ENCODE measurements around the gene C1orf167.

The C1orf167 gene

DNA sequence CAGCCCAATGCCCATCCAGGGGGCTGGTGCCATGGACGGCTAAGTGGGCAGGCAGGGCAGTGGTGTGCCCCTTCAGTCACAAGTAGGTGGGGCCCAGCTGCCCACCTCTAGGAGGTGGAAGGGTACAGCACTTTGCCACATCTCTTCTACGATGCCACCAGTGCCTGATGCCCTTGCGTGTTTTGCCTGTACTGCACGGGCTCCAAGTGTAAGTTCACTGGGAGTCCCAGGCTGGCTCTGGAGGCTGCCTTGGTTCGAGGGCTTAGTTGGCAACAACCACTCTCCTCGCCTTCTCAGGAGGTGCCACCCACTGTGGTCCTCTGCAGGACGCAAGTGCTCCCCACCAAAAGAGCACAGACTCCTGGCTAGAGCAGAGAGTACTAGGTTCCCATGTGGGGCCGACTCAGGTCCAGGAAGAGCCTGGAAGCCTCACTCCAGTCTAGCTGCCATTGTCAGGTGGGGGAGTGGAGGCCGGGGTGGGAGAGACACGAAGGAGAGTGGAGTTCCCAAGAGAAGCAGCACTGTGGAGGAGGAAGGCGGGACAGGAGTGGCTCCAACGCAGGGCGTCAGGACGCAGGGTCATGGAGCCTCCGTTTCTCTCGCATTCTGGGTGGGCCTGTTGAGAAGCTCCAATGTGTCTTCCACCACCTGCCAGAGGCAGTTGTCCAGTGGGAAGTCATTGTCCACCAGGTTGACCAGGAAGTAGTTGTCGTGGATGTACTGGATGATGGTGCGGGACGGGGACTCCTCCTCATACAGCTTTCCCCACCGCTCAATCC lies 28.3 kb downstream of the C1orf167 start:
- TF ChIP-seq CEBPB (IDR thresholded peaks at IDR 0.05) (no peak), RAD21 (IDR thresholded peaks at IDR 0.05; ENCODE audit: low read depth) (no peak), NFIC (IDR thresholded peaks at IDR 0.05) (no peak), TEAD4 (IDR thresholded peaks at IDR 0.05) (no peak), EGR1 (IDR thresholded peaks at IDR 0.05) (no peak), ZBTB7A (IDR thresholded peaks at IDR 0.05; ENCODE audit: low read depth) (no peak), TCF12 (IDR thresholded peaks at IDR 0.05; ENCODE audit: low read depth) (no peak), TAF1 (IDR thresholded peaks at IDR 0.05; ENCODE audit: low read depth) (no peak), EP300 (IDR thresholded peaks at IDR 0.05; ENCODE audit: borderline replicate concordance) (no peak), FOXM1 (IDR thresholded peaks at IDR 0.05; ENCODE audit: borderline replicate concordance, low read depth) (no peak)
- TF ChIP-seq, protein P1, sequence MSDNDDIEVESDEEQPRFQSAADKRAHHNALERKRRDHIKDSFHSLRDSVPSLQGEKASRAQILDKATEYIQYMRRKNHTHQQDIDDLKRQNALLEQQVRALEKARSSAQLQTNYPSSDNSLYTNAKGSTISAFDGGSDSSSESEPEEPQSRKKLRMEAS (IDR thresholded peaks at IDR 0.05) = no peak
- TF ChIP-seq, protein P2, sequence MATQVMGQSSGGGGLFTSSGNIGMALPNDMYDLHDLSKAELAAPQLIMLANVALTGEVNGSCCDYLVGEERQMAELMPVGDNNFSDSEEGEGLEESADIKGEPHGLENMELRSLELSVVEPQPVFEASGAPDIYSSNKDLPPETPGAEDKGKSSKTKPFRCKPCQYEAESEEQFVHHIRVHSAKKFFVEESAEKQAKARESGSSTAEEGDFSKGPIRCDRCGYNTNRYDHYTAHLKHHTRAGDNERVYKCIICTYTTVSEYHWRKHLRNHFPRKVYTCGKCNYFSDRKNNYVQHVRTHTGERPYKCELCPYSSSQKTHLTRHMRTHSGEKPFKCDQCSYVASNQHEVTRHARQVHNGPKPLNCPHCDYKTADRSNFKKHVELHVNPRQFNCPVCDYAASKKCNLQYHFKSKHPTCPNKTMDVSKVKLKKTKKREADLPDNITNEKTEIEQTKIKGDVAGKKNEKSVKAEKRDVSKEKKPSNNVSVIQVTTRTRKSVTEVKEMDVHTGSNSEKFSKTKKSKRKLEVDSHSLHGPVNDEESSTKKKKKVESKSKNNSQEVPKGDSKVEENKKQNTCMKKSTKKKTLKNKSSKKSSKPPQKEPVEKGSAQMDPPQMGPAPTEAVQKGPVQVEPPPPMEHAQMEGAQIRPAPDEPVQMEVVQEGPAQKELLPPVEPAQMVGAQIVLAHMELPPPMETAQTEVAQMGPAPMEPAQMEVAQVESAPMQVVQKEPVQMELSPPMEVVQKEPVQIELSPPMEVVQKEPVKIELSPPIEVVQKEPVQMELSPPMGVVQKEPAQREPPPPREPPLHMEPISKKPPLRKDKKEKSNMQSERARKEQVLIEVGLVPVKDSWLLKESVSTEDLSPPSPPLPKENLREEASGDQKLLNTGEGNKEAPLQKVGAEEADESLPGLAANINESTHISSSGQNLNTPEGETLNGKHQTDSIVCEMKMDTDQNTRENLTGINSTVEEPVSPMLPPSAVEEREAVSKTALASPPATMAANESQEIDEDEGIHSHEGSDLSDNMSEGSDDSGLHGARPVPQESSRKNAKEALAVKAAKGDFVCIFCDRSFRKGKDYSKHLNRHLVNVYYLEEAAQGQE (IDR thresholded peaks at IDR 0.05; ENCODE audit: low read depth) = no peak
- TF ChIP-seq, protein P3, sequence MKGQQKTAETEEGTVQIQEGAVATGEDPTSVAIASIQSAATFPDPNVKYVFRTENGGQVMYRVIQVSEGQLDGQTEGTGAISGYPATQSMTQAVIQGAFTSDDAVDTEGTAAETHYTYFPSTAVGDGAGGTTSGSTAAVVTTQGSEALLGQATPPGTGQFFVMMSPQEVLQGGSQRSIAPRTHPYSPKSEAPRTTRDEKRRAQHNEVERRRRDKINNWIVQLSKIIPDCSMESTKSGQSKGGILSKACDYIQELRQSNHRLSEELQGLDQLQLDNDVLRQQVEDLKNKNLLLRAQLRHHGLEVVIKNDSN (IDR thresholded peaks at IDR 0.05) = no peak

DNA sequence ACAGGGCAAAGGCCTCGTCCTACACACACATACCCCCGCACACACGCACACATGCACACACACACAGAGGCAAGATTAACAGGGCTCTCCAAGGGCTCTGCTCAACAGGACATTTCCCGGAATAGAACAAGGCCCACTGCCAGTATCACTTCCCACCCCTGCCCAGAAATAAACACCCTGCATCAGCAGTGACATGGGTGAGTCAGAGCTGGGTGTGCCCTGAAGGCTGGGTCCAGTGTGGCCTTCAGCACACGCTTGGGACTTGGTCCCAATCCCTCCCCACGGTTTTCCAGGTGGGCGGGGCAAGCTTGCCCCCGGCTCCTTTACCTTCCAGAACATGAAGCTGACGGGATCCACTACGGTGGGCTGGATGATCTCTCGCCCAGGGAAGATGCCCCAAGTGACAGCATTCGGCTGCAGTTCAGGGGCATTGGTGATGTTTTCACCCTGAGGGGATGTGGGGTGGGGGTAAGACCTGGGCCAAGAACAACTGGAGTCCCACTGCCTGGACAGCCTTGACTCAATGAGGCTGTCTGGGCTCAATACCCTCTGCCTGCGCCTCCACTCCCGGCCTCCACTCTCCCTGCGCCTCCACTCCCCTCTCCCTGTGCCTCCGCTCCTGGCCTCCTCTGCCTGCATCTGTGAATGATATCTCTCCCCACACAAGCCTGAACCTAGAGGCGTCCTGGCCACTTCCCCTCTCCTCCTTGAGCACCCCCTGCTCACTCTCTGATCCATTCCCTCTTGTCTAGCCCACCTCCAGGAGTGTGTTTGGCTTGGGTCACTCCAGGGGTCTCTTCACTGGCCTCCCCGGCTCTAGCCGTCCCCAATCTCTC lies 29.1 kb downstream of the C1orf167 start:
- TF ChIP-seq, protein P1 (IDR thresholded peaks at IDR 0.05) = no peak
- TF ChIP-seq NFIC (IDR thresholded peaks at IDR 0.05) (no peak), EP300 (IDR thresholded peaks at IDR 0.05; ENCODE audit: borderline replicate concordance) (no peak), CREB1 (IDR thresholded peaks at IDR 0.05; ENCODE audit: low read depth) (no peak), YY1 (IDR thresholded peaks at IDR 0.05; ENCODE audit: low read depth) (no peak), RAD21 (IDR thresholded peaks at IDR 0.05; ENCODE audit: low read depth) (no peak), FOXM1 (IDR thresholded peaks at IDR 0.05; ENCODE audit: borderline replicate concordance, low read depth) (no peak), TEAD4 (IDR thresholded peaks at IDR 0.05) (no peak), EGR1 (IDR thresholded peaks at IDR 0.05) (no peak), TCF12 (IDR thresholded peaks at IDR 0.05; ENCODE audit: low read depth) (no peak), CEBPB (IDR thresholded peaks at IDR 0.05) (no peak), ZBTB7A (IDR thresholded peaks at IDR 0.05; ENCODE audit: low read depth) (no peak), TAF1 (IDR thresholded peaks at IDR 0.05; ENCODE audit: low read depth) (no peak)
- TF ChIP-seq, protein P2 (IDR thresholded peaks at IDR 0.05; ENCODE audit: low read depth) = no peak
- TF ChIP-seq, protein P3 (IDR thresholded peaks at IDR 0.05) = no peak

DNA sequence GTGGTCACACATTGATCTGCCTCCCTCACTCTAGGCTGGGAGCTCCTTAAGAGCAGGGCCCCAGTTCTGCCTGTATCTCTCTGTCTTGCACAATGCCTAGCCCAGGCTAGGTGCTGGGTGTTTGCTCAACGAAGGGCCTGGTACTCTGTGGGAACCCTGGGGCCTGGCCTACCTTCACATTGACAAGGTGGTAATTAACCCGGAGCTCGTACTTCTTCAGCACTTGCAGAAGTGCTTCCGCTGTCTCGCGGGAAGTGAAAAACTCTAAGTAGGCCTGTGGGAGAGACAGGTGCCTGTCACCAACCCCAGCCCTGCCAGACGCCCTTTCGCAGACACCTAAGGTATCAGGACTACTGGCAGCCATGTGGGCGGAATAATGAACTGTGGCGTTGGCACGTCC lies 30.1 kb downstream of the C1orf167 start:
- TF ChIP-seq TAF1 (IDR thresholded peaks at IDR 0.05; ENCODE audit: low read depth) = no peak
- no peak for TF ChIP-seq CEBPB (IDR thresholded peaks at IDR 0.05)
- TF ChIP-seq ZBTB7A (IDR thresholded peaks at IDR 0.05; ENCODE audit: low read depth) = no peak
- TF ChIP-seq, protein P2 (IDR thresholded peaks at IDR 0.05; ENCODE audit: low read depth) = no peak
- no peak for TF ChIP-seq TCF12 (IDR thresholded peaks at IDR 0.05; ENCODE audit: low read depth)
- TF ChIP-seq RAD21 (IDR thresholded peaks at IDR 0.05; ENCODE audit: low read depth) = no peak
- TF ChIP-seq, protein P3 (IDR thresholded peaks at IDR 0.05) = no peak
- no peak for TF ChIP-seq NFIC (IDR thresholded peaks at IDR 0.05)
- TF ChIP-seq TEAD4 (IDR thresholded peaks at IDR 0.05) = no peak
- no peak for TF ChIP-seq CREB1 (IDR thresholded peaks at IDR 0.05; ENCODE audit: low read depth)
- no peak for TF ChIP-seq YY1 (IDR thresholded peaks at IDR 0.05; ENCODE audit: low read depth)

All from Ishikawa (cell line).